Parathyroid adenoma (tissue), 2 donors: Measurements from ENCODE around the gene DCHS2.

Experiments used
- H2AFZ ChIP-seq: fragments of 300-600 bp; sonication (generic); one replicate; pipeline ENCODE4 v1.7.0; 2017; ENCODE audit warnings: antibody characterized with exemption, mild to moderate bottlenecking
- H3K27ac ChIP-seq: fragments of 300-600 bp; sonication (generic); one replicate; pipeline ENCODE4 v1.7.0; 2017
- H3K27me3 ChIP-seq: fragments of 300-600 bp; sonication (generic); one replicate; pipeline ENCODE4 v1.7.0; 2017; ENCODE audit warnings: low read length; ENCODE audit not compliant: control insufficient read depth, insufficient read depth
- H3K36me3 ChIP-seq: fragments of 300-600 bp; sonication (generic); one replicate; pipeline ENCODE4 v1.7.0; 2017; ENCODE audit warnings: low read length; ENCODE audit not compliant: control insufficient read depth, insufficient read depth
- H3K4me1 ChIP-seq: fragments of 300-600 bp; sonication (generic); one replicate; pipeline ENCODE4 v1.7.0; 2017; ENCODE audit warnings: control low read depth
- H3K4me2 ChIP-seq: fragments of 300-600 bp; sonication (generic); one replicate; pipeline ENCODE4 v1.7.0; 2017; ENCODE audit warnings: low read length
- H3K4me3 ChIP-seq: fragments of 300-600 bp; sonication (generic); one replicate; pipeline ENCODE4 v1.7.0; 2017; ENCODE audit warnings: low read depth, low read length
- H3K79me2 ChIP-seq: fragments of 300-600 bp; sonication (generic); one replicate; pipeline ENCODE4 v1.7.0; 2017; ENCODE audit warnings: control low read depth
- H3K9ac ChIP-seq: fragments of 300-600 bp; sonication (generic); one replicate; pipeline ENCODE4 v1.7.0; 2017; ENCODE audit warnings: mild to moderate bottlenecking
- H3K9me3 ChIP-seq: fragments of 300-600 bp; sonication (generic); one replicate; pipeline ENCODE4 v1.7.0; 2017; ENCODE audit warnings: low read length; ENCODE audit not compliant: control insufficient read depth
- TF ChIP-seq, protein P1 (sequence below): fragments of 300-600 bp; sonication (generic); IDR thresholded peaks from one replicate; pipeline ENCODE4 v1.7.0; 2017; ENCODE audit warnings: antibody characterized with exemption, mild to moderate bottlenecking
- donor health status: primary hyperparathyroidism.

The DCHS2 gene

GRCh38 chr4:154425514-154425913 is 66.1 kb downstream of the DCHS2 start:
- H3K27ac ChIP-seq, result no peak overlapping the region
- H3K79me2 ChIP-seq, result no peaks in the 10 kb centered on the region

GRCh38 chr4:154424810-154425484 is 66.7 kb downstream of the DCHS2 start:
- Histone ChIP-seq H3K4me2 (peak overlapping the region; percentile 27), H3K4me1 (no peaks in the 10 kb centered on the region), H3K79me2 (no peaks in the 10 kb centered on the region), H3K4me3 (no peak overlapping the region), H3K9ac (no peak overlapping the region), H3K36me3 (no peaks in the 10 kb centered on the region), H3K9me3 (no peaks in the 10 kb centered on the region), H3K27ac (no peak overlapping the region), H3K27me3 (no peaks in the 10 kb centered on the region), H2AFZ (no peak overlapping the region)
- TF ChIP-seq, protein P1, sequence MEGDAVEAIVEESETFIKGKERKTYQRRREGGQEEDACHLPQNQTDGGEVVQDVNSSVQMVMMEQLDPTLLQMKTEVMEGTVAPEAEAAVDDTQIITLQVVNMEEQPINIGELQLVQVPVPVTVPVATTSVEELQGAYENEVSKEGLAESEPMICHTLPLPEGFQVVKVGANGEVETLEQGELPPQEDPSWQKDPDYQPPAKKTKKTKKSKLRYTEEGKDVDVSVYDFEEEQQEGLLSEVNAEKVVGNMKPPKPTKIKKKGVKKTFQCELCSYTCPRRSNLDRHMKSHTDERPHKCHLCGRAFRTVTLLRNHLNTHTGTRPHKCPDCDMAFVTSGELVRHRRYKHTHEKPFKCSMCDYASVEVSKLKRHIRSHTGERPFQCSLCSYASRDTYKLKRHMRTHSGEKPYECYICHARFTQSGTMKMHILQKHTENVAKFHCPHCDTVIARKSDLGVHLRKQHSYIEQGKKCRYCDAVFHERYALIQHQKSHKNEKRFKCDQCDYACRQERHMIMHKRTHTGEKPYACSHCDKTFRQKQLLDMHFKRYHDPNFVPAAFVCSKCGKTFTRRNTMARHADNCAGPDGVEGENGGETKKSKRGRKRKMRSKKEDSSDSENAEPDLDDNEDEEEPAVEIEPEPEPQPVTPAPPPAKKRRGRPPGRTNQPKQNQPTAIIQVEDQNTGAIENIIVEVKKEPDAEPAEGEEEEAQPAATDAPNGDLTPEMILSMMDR, result no peak

More at GRCh38 chr4:154425514-154425913, 66.1 kb downstream of the DCHS2 start:
- Histone ChIP-seq H3K27me3 (no peaks in the 10 kb centered on the region), H3K9ac (no peak overlapping the region), H3K4me2 (no peak overlapping the region), H3K9me3 (no peaks in the 10 kb centered on the region), H3K4me1 (no peaks in the 10 kb centered on the region), H2AFZ (no peak overlapping the region), H3K36me3 (no peaks in the 10 kb centered on the region), H3K4me3 (no peak overlapping the region)
- TF ChIP-seq, protein P1, result no peak

GRCh38 chr4:154422152-154422551 is 69.4 kb downstream of the DCHS2 start:
- Histone ChIP-seq H2AFZ (no peak overlapping the region), H3K4me3 (no peak overlapping the region), H3K4me1 (no peaks in the 10 kb centered on the region), H3K79me2 (no peaks in the 10 kb centered on the region), H3K27ac (no peak overlapping the region), H3K9ac (no peak overlapping the region), H3K36me3 (no peaks in the 10 kb centered on the region), H3K9me3 (no peaks in the 10 kb centered on the region), H3K27me3 (no peaks in the 10 kb centered on the region), H3K4me2 (no peak overlapping the region)
- TF ChIP-seq, protein P1, result no peak

- Histone ChIP-seq H3K27me3 (no peaks in the 10 kb centered on the region), H3K79me2 (no peaks in the 10 kb centered on the region), H3K4me1 (no peaks in the 10 kb centered on the region), H3K27ac (no peak overlapping the region), H3K36me3 (no peaks in the 10 kb centered on the region), H3K9me3 (no peaks in the 10 kb centered on the region), H3K9ac (no peak overlapping the region), H3K4me2 (no peak overlapping the region), H2AFZ (no peak overlapping the region), H3K4me3 (no peak overlapping the region)
- TF ChIP-seq, protein P1, result no peak
These were observed 70.0 kb downstream of the DCHS2 start for GRCh38 chr4:154421618-154422017.

DNA sequence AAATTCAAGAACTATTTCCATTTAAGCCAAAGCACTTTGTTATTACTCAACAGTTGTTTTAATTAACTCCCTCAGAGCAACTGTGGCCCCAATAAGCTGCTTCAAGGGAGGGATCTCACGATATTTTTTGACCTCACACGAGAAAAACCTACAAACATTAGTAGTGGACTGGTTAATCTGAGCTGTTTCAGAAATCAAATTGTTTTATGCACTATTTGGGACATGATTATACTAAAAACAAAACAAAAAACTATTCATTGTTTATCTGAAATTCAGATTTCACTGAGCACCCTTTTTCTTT is 74.3 kb downstream of the DCHS2 start:
- Histone ChIP-seq H3K27ac (no peak overlapping the region), H3K9me3 (no peaks in the 10 kb centered on the region), H3K4me3 (no peak overlapping the region), H3K4me2 (peak overlapping the region; percentile 84), H3K36me3 (no peaks in the 10 kb centered on the region), H3K27me3 (no peaks in the 10 kb centered on the region), H3K4me1 (no peaks in the 10 kb centered on the region), H3K9ac (no peak overlapping the region), H2AFZ (no peak overlapping the region), H3K79me2 (no peaks in the 10 kb centered on the region)
- TF ChIP-seq, protein P1, result no peak
